ENCODE data around the gene MMD2. TPM values are rescaled to one million over a fixed set of nuclear protein-coding genes. Genes with fewer than 3 reads are reported as not detected.

Gene MMD2
- total and polyA plus RNA-seq, 2 donors (not counting 3 experiments of a cell fraction or from before 2014, with no cell fraction given): not detected

DNA sequence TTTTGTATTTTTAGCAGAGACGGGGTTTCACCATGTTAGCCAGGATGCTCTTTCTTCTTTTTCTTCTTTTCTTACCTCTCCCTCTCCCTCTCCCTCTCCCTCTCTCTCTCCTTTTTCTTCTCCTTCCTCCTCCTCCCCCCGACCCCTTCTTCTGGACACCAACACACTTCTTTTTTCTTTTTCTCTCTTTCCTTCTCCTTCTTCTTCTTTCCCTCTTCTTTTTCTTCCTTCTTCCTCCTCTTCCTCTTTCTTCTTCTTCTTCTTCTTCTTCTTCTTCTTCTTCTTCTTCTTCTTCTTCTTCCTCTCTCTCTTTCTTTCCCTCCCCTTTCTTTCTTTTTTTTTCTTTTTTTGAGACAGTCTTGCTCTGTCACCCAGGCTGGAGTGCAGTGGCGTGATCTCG is 14.0 kb downstream of the MMD2 start:
- Histone ChIP-seq H4K20me1 (replicated peaks; ENCODE audit: control insufficient read depth, extremely low read depth, insufficient read depth, low read length) (no peaks in the 10 kb centered on the region), H3K4me3 (replicated peaks in 1 of 3; ENCODE audit: insufficient read depth in 1 of 3, low read depth in 1 of 3, low read length in 3 of 3) (no peak overlapping the region), H2AFZ (ENCODE audit: low read depth, low read length) (no peak overlapping the region), H3K27ac (ENCODE audit: insufficient read depth, low read depth, low read length) (no peak overlapping the region), H3K27me3 (ENCODE audit: control insufficient read depth in 2 of 2, insufficient read depth in 2 of 2, low read length in 2 of 2) (no peaks in the 10 kb centered on the region), H3K9me1 (replicated peaks; ENCODE audit: control insufficient read depth, extremely low read depth, insufficient read depth, low read length) (no peaks in the 10 kb centered on the region), H3K4me2 (ENCODE audit: insufficient read depth, low read length) (no peak overlapping the region), H3K36me3 (ENCODE audit: control insufficient read depth in 2 of 2, extremely low read depth in 1 of 2, insufficient read depth in 2 of 2, low read length in 2 of 2) (no peaks in the 10 kb centered on the region), H3K9me3 (replicated peaks; ENCODE audit: control insufficient read depth, insufficient read depth, low read length) (no peaks in the 10 kb centered on the region), H3K4me1 (ENCODE audit: control insufficient read depth, extremely low read depth, insufficient read depth, low read length) (no peaks in the 10 kb centered on the region), H3K9ac (replicated peaks; ENCODE audit: extremely low read depth, insufficient read depth, low read length) (no peak overlapping the region), H3K79me2 (ENCODE audit: control insufficient read depth, insufficient read depth, low read length) (no peaks in the 10 kb centered on the region)
- FAIRE-seq: no peak
- no peak for DNase-seq (ENCODE audit: low read depth, low spot score)
- ChIA-PET CTCF (no interaction called here), POLR2A (no interaction called here)
- no peak for TF ChIP-seq MYC (IDR thresholded peaks at IDR 0.05; ENCODE audit: low read depth, low read length)
- TF ChIP-seq EZH2 (IDR thresholded peaks at IDR 0.05; ENCODE audit: borderline replicate concordance, low read depth, low read length, severe bottlenecking): no peak
- no peak for TF ChIP-seq POLR2A (IDR thresholded peaks at IDR 0.05; ENCODE audit: low read depth, low read length)
- no peak for TF ChIP-seq JUN (IDR thresholded peaks at IDR 0.05; ENCODE audit: borderline replicate concordance, insufficient read depth, insufficient read length, low read depth)
- no peak for TF ChIP-seq CTCF (IDR thresholded peaks at IDR 0.05; ENCODE audit: extremely low read depth in 1 of 2, insufficient read depth in 1 of 2, low read depth in 1 of 2, low read length in 2 of 2)
- no peak for TF ChIP-seq GATA2 (IDR thresholded peaks at IDR 0.05; ENCODE audit: insufficient read depth, insufficient read length, low read depth, low read length)
- TF ChIP-seq MAX (IDR thresholded peaks at IDR 0.05; ENCODE audit: insufficient read depth, insufficient read length): no peak
- no peak for TF ChIP-seq FOS (IDR thresholded peaks at IDR 0.05; ENCODE audit: borderline replicate concordance, insufficient read depth, low read length)
- TF ChIP-seq POLR2AphosphoS5 (IDR thresholded peaks at IDR 0.05; ENCODE audit: insufficient read depth, low read depth, low read length): no peak
- intact Hi-C loops (cut with micrococcal nuclease) (no loop called here), dilution Hi-C loops (cut with MboI; ENCODE audit: extremely low pct_ligation_motif_present, low sequenced_read_pairs) (no loop called here)
- no TSS peak for BruUV-seq (replicated peaks)
